ENCODE measurements around the gene LITAF.

DNA sequence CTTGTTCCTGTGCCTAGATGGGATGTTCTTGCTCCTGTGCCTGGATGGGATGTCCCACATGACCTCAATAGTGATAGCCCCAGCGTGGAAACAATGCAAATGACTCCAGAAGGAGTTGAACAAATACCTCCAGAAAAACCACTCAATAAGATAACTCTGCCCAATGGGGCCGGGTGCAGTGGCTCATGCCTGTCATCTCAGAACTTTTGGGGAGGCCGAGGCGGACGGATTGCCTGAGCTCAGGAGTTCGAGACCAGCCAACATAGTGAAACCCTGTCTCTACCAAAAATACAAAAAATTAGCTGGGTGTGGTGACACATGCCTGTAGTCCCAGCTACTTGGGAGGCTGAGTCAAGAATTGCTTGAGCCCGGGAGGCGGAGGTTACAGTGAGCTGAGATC, 15.2 kb upstream of the LITAF start:
- TF ChIP-seq CTCF (IDR thresholded peaks at IDR 0.05) (no peak), POLR2A (IDR thresholded peaks at IDR 0.05) (no peak)

All from testis (tissue), 2 donors.